ENCODE data around the gene ZNF148.

DNA sequence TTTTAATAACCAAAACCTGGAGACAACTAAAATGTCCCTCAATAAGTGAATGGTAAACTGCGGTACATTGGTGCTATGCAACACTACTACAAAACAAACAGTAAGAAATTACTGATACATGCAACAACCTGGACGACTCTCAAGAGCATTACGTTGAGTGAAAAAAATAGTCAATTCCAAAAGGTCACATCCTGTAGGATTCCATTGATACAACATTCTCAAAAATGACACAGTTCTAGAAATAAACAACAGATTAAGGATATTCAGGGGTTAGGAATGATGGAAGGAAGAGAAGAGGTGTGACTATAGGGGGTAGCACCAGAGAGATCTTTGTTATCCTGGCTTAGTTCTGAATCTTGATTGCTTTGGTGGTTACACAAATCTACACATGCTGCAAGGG lies 72.2 kb downstream of the ZNF148 start:
- TF ChIP-seq, protein P1, sequence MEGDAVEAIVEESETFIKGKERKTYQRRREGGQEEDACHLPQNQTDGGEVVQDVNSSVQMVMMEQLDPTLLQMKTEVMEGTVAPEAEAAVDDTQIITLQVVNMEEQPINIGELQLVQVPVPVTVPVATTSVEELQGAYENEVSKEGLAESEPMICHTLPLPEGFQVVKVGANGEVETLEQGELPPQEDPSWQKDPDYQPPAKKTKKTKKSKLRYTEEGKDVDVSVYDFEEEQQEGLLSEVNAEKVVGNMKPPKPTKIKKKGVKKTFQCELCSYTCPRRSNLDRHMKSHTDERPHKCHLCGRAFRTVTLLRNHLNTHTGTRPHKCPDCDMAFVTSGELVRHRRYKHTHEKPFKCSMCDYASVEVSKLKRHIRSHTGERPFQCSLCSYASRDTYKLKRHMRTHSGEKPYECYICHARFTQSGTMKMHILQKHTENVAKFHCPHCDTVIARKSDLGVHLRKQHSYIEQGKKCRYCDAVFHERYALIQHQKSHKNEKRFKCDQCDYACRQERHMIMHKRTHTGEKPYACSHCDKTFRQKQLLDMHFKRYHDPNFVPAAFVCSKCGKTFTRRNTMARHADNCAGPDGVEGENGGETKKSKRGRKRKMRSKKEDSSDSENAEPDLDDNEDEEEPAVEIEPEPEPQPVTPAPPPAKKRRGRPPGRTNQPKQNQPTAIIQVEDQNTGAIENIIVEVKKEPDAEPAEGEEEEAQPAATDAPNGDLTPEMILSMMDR (IDR thresholded peaks at IDR 0.05; ENCODE audit: low read length), result no peak
- no peak for TF ChIP-seq EZH2phosphoT487 (IDR thresholded peaks at IDR 0.05; ENCODE audit: low read length)
